ENCODE measurements around the gene ATE1. TPM values are rescaled to one million over a fixed set of nuclear protein-coding genes. Genes with fewer than 3 reads are reported as not detected.

Gene ATE1
- total RNA-seq, 1 experiment from 2014 or later = 39.2 TPM

GRCh38 chr10:121747163-121747775, 180.6 kb downstream of the ATE1 start:
- ATAC-seq (no peak), DNase-seq (ENCODE audit: low read depth, low spot score) (no peak)
- ChIA-PET RAD21 (ENCODE audit: low non-redundant PET in 1 of 2, low total read pairs in 2 of 2, uncharacterized antibody in 2 of 2, unreplicated experiment in 2 of 2) (no interaction called here), CTCF (no interaction called here), POLR2A (no interaction called here)
- Histone ChIP-seq H3K79me2 (ENCODE audit: insufficient read depth, low read length) (no peaks in the 10 kb centered on the region), H3K4me1 (ENCODE audit: control insufficient read depth in 1 of 2, insufficient read depth in 2 of 2, low read length in 2 of 2) (no peaks in the 10 kb centered on the region), H3K27me3 (ENCODE audit: insufficient read depth, low read length) (no peaks in the 10 kb centered on the region), H3K9me2 (ENCODE audit: insufficient read depth) (no peaks in the 10 kb centered on the region), H4K20me1 (ENCODE audit: insufficient read depth) (no peaks in the 10 kb centered on the region), H3K36me3 (ENCODE audit: control insufficient read depth in 1 of 2, insufficient read depth in 2 of 2, low read length in 2 of 2) (no peaks in the 10 kb centered on the region), H3K9ac (ENCODE audit: low read length) (no peak overlapping the region), H3K4me3 (replicated peaks in 1 of 2; ENCODE audit: low read depth in 1 of 2, low read length in 2 of 2) (no peak overlapping the region), H3K4me2 (ENCODE audit: low read length) (no peak overlapping the region), H2AFZ (ENCODE audit: low read depth, low read length, poor library complexity, severe bottlenecking) (no peak overlapping the region), H3K9me3 (ENCODE audit: control insufficient read depth in 1 of 2, insufficient read depth in 1 of 2, low read depth in 1 of 2, low read length in 2 of 2) (no peaks in the 10 kb centered on the region), H3K27ac (ENCODE audit: low read depth, low read length) (no peak overlapping the region)
- no TSS peak for BruUV-seq (replicated peaks)
- intact Hi-C loops (cut with micrococcal nuclease) = no loop called here
- TF ChIP-seq YY1 (IDR thresholded peaks at IDR 0.05; ENCODE audit: extremely low read depth, insufficient replicate concordance, low read depth, low read length) = no peak
- TF ChIP-seq CEBPB (IDR thresholded peaks at IDR 0.05; ENCODE audit: low read depth) = no peak
- no peak for TF ChIP-seq JUND (IDR thresholded peaks at IDR 0.05)
- no peak for TF ChIP-seq EGR1 (IDR thresholded peaks at IDR 0.05; ENCODE audit: low read depth)
- no peak for TF ChIP-seq SP1 (IDR thresholded peaks at IDR 0.05; ENCODE audit: low read depth)
- TF ChIP-seq CTCF (IDR thresholded peaks at IDR 0.05 in 2 of 3, conservative IDR thresholded peaks at IDR 0.05 in 1 of 3; ENCODE audit: borderline replicate concordance in 1 of 3, insufficient read depth in 1 of 3, low read depth in 2 of 3, low read length in 2 of 3) = no peak
- no peak for TF ChIP-seq POLR2A (IDR thresholded peaks at IDR 0.05; ENCODE audit: borderline replicate concordance, extremely low read depth, insufficient read depth, insufficient read length)
- no peak for TF ChIP-seq ZBTB33 (IDR thresholded peaks at IDR 0.05; ENCODE audit: extremely low read depth, insufficient replicate concordance, low read length)
- TF ChIP-seq RAD21 (IDR thresholded peaks at IDR 0.05; ENCODE audit: low read depth) = no peak
- TF ChIP-seq FOSL1 (IDR thresholded peaks at IDR 0.05; ENCODE audit: low read depth) = no peak
- TF ChIP-seq SIN3A (IDR thresholded peaks at IDR 0.05; ENCODE audit: low read depth) = no peak

Data from HCT116 (cell line).